K562 (cell line): ENCODE results near the gene BCL2L12. TPM values are rescaled to one million over a fixed set of nuclear protein-coding genes. Genes with fewer than 3 reads are reported as not detected.
A peak's percentile ranks its signal among the peaks of the same experiment; 100 is the strongest.

Experiments used
- ATAC-seq: fragments of 200-7000 bp; cut with Tn5 transposase; 3 replicates; pipeline ENCODE4 v1.9.1; 2020; ENCODE audit warnings: moderate library complexity
- BruUV-seq: library from RNA; stranded (reverse); fragments of 400-500 nt; replicated peaks from 2 replicates; lab custom pipeline; 2021; lab: Mats Ljungman, UMichigan
- CTCF ChIA-PET: fragments of 300-600 bp; formaldehyde crosslinking; extraction: SDS; loops from one replicate; lab custom pipeline; 2021; ENCODE audit warnings: low intra/inter-chr PET ratio; lab: Yijun Ruan, JAX
- POLR2A ChIA-PET: fragments of 300-600, 350-650 bp; sonication (Branson Sonifier 250); formaldehyde crosslinking; extraction: SDS; loops from one replicate; lab custom pipeline; 2021; ENCODE audit warnings: antibody characterized with exemption, inconsistent platforms; lab: Yijun Ruan, JAX
- DNase-seq, 4 experiments: peaks; one replicate each; pipeline versions ENCODE4 v3.0.0 to v3.0.0-alpha.2; 2011 to 2018; ENCODE audit warnings: low spot score in 3 of 4, mixed read lengths in 3 of 4; ENCODE audit errors: extremely low read depth in 1 of 4
- FAIRE-seq: peaks from 2 replicates; lab custom pipeline; 2011; peaks lifted over from hg19 to GRCh38; lab: Jason Lieb, UNC
- H2AFZ ChIP-seq: 2 replicates; pipeline ENCODE4 v1.6.0; 2011; ENCODE audit warnings: low read depth, low read length, control low read depth, inconsistent platforms
- H3K27ac ChIP-seq: fragments of 200-600 bp; 3 replicates; pipeline ENCODE4 v1.8.0; 2011; ENCODE audit warnings: low read depth, mild to moderate bottlenecking, control low read depth, inconsistent platforms, low read length, moderate library complexity, mixed read lengths; ENCODE audit errors: extremely low read depth
- H3K27me3 ChIP-seq, 2 experiments: fragments of 300-600 bp in 1 of 2; 2 replicates in 1 of 2; 3 replicates in 1 of 2; pipeline versions ENCODE4 v1.6.0 to v1.8.0; 2011; ENCODE audit warnings: inconsistent platforms in 2 of 2, low read length in 2 of 2, mild to moderate bottlenecking in 1 of 2, mixed read lengths in 1 of 2, moderate library complexity in 1 of 2; ENCODE audit not compliant: control insufficient read depth in 2 of 2, insufficient read depth in 2 of 2
- H3K36me3 ChIP-seq: fragments of 300-600 bp; 3 replicates; pipeline ENCODE4 v1.8.0; 2011; ENCODE audit warnings: mild to moderate bottlenecking, low read length, inconsistent platforms; ENCODE audit not compliant: control insufficient read depth, insufficient read depth
- H3K4me1 ChIP-seq, 2 experiments: fragments of 200-600 bp in 1 of 2; replicated peaks in 1 of 2; 2 replicates in 1 of 2; 3 replicates in 1 of 2; pipeline versions ENCODE4 v1.5.1 to v1.8.0; 2011; ENCODE audit warnings: inconsistent platforms in 2 of 2, low read length in 2 of 2, mild to moderate bottlenecking in 1 of 2, mixed read lengths in 1 of 2, moderate library complexity in 1 of 2; ENCODE audit not compliant: control insufficient read depth in 2 of 2, insufficient read depth in 2 of 2
- H3K4me2 ChIP-seq: 2 replicates; pipeline ENCODE4 v1.6.1; 2011; ENCODE audit warnings: low read length, control low read depth, inconsistent platforms, mixed read lengths; ENCODE audit not compliant: insufficient read depth
- H3K4me3 ChIP-seq: fragments of 200-600 bp; sonication (generic), shearing (Covaris generic); 2 replicates; pipeline ENCODE4 v1.5.1; 2016; ENCODE audit warnings: control low read depth, inconsistent platforms
- H3K79me2 ChIP-seq: fragments of 200-600 bp; 3 replicates; pipeline ENCODE4 v1.8.0; 2011; ENCODE audit warnings: low read length, inconsistent platforms; ENCODE audit not compliant: control insufficient read depth, insufficient read depth
- H3K9ac ChIP-seq, 2 experiments: 2 replicates each; pipeline versions ENCODE4 v1.6.0 to v1.6.1; 2011; ENCODE audit warnings: low read depth in 2 of 2, low read length in 2 of 2, control low read depth in 1 of 2, inconsistent platforms in 1 of 2, mild to moderate bottlenecking in 1 of 2, mixed read lengths in 1 of 2; ENCODE audit not compliant: insufficient read depth in 1 of 2
- H3K9me1 ChIP-seq: one replicate; pipeline ENCODE4 v1.6.0; 2011; ENCODE audit warnings: inconsistent platforms, mild to moderate bottlenecking, low read length, moderate library complexity; ENCODE audit not compliant: control insufficient read depth, insufficient read depth
- H3K9me3 ChIP-seq: replicated peaks from 2 replicates; pipeline ENCODE4 v1.5.1; 2011; ENCODE audit warnings: low read depth, low read length, inconsistent platforms; ENCODE audit not compliant: control insufficient read depth, insufficient read depth
- H4K20me1 ChIP-seq: replicated peaks from 2 replicates; pipeline ENCODE4 v1.6.1; 2011; ENCODE audit warnings: low read length, inconsistent platforms, mixed read lengths; ENCODE audit not compliant: control insufficient read depth, insufficient read depth
- FOXO4 ChIP-seq: fragments of 450-650 bp; formaldehyde crosslinking; IDR thresholded peaks from 2 replicates; pipeline ENCODE4 v1.4.0; 2020; ENCODE audit warnings: mild to moderate bottlenecking, moderate library complexity
- POLR2G ChIP-seq: fragments of 200-400 bp; formaldehyde crosslinking; IDR thresholded peaks from 2 replicates; pipeline ENCODE4 v1.6.1; 2017; ENCODE audit warnings: low read depth, mild to moderate bottlenecking, antibody characterized with exemption, low read length, moderate library complexity
- RBM22 ChIP-seq: fragments of 200-400 bp; formaldehyde crosslinking; IDR thresholded peaks from 2 replicates; pipeline ENCODE4 v1.6.1; 2018; ENCODE audit warnings: low read length, low read depth; ENCODE audit not compliant: poor library complexity, severe bottlenecking
- SREBF1 ChIP-seq: fragments of 150-350 bp; IDR thresholded peaks from 2 replicates; pipeline ENCODE4 v1.6.1; 2014; ENCODE audit warnings: antibody characterized with exemption, low read depth, low read length, borderline replicate concordance
- WGBS: fragments of 100-300 bp; shearing (Covaris generic); methylation state at CpG from one replicate; pipeline ENCODE4 v1.1.6; 2016; ENCODE audit warnings: low coverage, mixed read lengths; ENCODE audit not compliant: insufficient coverage; ENCODE audit errors: missing lambda C conversion rate; 5-methylcytosine and 5-hydroxymethylcytosine counted together
- in situ Hi-C: fragments of 300-500 bp; cut with MboI; formaldehyde crosslinking; loops from 4 replicates; pipeline ENCODE4 v1.15.0; 2018; ENCODE audit warnings: inconsistent platforms, mixed read lengths
- intact Hi-C: fragments of 100-400 bp; cut with micrococcal nuclease; formaldehyde crosslinking; loops from 2 replicates; pipeline ENCODE4 v1.14.2; 2022
- polyA plus RNA-seq, 8 experiments: library from polyadenylated mRNA; depleted of rRNA in 4 of 8; stranded (reverse) in 5 of 8; unstranded in 3 of 8; fragments of >200 nt; fragmentation: Nextera tagmentation in 2 of 8; fragmentation: Illumina TruSeq in 1 of 8; extraction: Ambion mirVana in 2 of 8; extraction: Trizol in 1 of 8; gene quantifications; 2 replicates each; pipeline versions ENCODE4 v1.2.1 to v1.2.3, GENCODE V29; 2011 to 2014; ENCODE audit warnings: inconsistent platforms in 1 of 8, missing spikeins in 1 of 8
- total RNA-seq, 7 experiments: library from RNA; depleted of rRNA in 6 of 7; stranded (reverse); fragments of >200 nt in 6 of 7; fragmentation: Illumina TruSeq in 2 of 7; extraction: Trizol in 2 of 7; gene quantifications; 2 replicates each; pipeline versions ENCODE4 v1.2.1 to v1.2.3, GENCODE V29; 2011 to 2021; ENCODE audit warnings: low replicate concordance in 1 of 7

Gene BCL2L12
- total and polyA plus RNA-seq, 9 of the 15 experiments (the other 6 are each of a cell fraction or from before 2014, with no cell fraction given) = 7.4 to 263 (median 81.2) TPM

GRCh38 chr19:49658139-49658517, 7.6 kb upstream of the BCL2L12 start:
- H2AFZ ChIP-seq = no peak overlapping the region
- TF ChIP-seq RBM22 (peak; percentile 52), POLR2G (peak; percentile 57; the same call in 1 of the 2 replicates), FOXO4 (CRISPR knock-in tag) (no peak), SREBF1 (no peak)
- TF ChIP-seq, all 486 proteins: peak for 2
- Histone ChIP-seq H4K20me1 (0 out of 2 replicates have a peak, but pooled peaks cover 14% of the 10 kb centered on the region), H3K9me1 (peaks cover 2% of the 10 kb centered on the region), H3K36me3 (peaks cover 94% of the 10 kb centered on the region; the same call in 2 of the 3 replicates), H3K4me3 (no peak overlapping the region), H3K4me1 (peaks cover 0 to 22% of the 10 kb centered on the region in 2 experiments; a peak in 2 of 5 replicates), H3K27ac (no peak overlapping the region), H3K79me2 (peaks cover 1% of the 10 kb centered on the region; the same call in 2 of the 3 replicates), H3K4me2 (no peak overlapping the region), H3K27me3 (no peaks in the 10 kb centered on the region), H3K9ac (peak overlapping the region in 1 of 2 experiments; percentile 74; a peak in 2 of 4 replicates), H3K9me3 (0 out of 2 replicates have a peak, but pooled peaks cover 2% of the 10 kb centered on the region)
- in situ Hi-C loops = no loop called here
- POLR2A ChIA-PET = interaction anchor here (0.6 to 4.8 kb wide), 5 partner anchors 8 to 202 kb away, joined by 3 to 28 read pairs (median 6); partner anchors contain the start of genes BCL2L12, IRF3, RRAS and SCAF1
- DNase-seq = no peak
- TSS peak; percentile 48 for BruUV-seq
- ATAC-seq = no peak
- no peak for FAIRE-seq
- 85% methylated on average over 12 of the region's 15 CpGs for WGBS
- intact Hi-C loops = no loop called here
- CTCF ChIA-PET = no interaction called here
